ENCODE measurements around the gene URGCP. TPM values are rescaled to one million over a fixed set of nuclear protein-coding genes. Genes with fewer than 3 reads are reported as not detected.

Gene URGCP
- total RNA-seq, 2 donors from 2014 or later: 15.6 to 22.1 TPM

- Histone ChIP-seq H3K36me3 (replicated peaks in 1 of 2; ENCODE audit: insufficient read depth in 1 of 2, low read depth in 2 of 2) (peaks cover 16 to 18% of the 10 kb centered on the region in 2 donors), H3K27ac (no peak overlapping the region), H3K27me3 (no peaks in the 10 kb centered on the region), H3K4me3 (no peak overlapping the region), H3K9me3 (no peaks in the 10 kb centered on the region), H3K4me1 (no peaks in the 10 kb centered on the region)
- TF ChIP-seq POLR2A (IDR thresholded peaks at IDR 0.05): no peak
- TF ChIP-seq CTCF (IDR thresholded peaks at IDR 0.05): no peak
- WGBS, 2 donors: 87 to 97% methylated on average over 3 of the region's 3 CpGs
- DNase-seq (no peak), ATAC-seq (no peak)
- intact Hi-C loops (cut with DNase I): no loop called here
Measured at GRCh38 chr7:43952028-43952427, 45.6 kb upstream of the URGCP start.

GRCh38 chr7:43944286-43944685 is 37.9 kb upstream of the URGCP start:
- Histone ChIP-seq H3K9me3 (no peaks in the 10 kb centered on the region), H3K27me3 (no peaks in the 10 kb centered on the region), H3K4me3 (no peak overlapping the region), H3K4me1 (peaks cover 30% of the 10 kb centered on the region), H3K27ac (peak overlapping the region in 2 of 4 donors; percentile 14 to 57), H3K36me3 (replicated peaks in 1 of 2; ENCODE audit: insufficient read depth in 1 of 2, low read depth in 2 of 2) (peaks cover 3 to 7% of the 10 kb centered on the region in 2 donors)
- TF ChIP-seq POLR2A (IDR thresholded peaks at IDR 0.05): no peak
- no peak for TF ChIP-seq CTCF (IDR thresholded peaks at IDR 0.05)
- WGBS, 2 donors: 95 to 97% methylated on average over 4 of the region's 4 CpGs
- ATAC-seq: no peak
- DNase-seq: no peak
- intact Hi-C loops (cut with DNase I): no loop called here

GRCh38 chr7:43943417-43944187 is 37.2 kb upstream of the URGCP start:
- no peak for DNase-seq
- Histone ChIP-seq H3K4me1 (peaks cover 37% of the 10 kb centered on the region), H3K4me3 (no peak overlapping the region), H3K27ac (peak overlapping the region in 3 of 4 donors; percentile 14 to 57 (median 29)), H3K36me3 (replicated peaks in 1 of 2; ENCODE audit: insufficient read depth in 1 of 2, low read depth in 2 of 2) (peaks cover under 1% of the 10 kb centered on the region in 2 donors), H3K27me3 (no peaks in the 10 kb centered on the region), H3K9me3 (no peaks in the 10 kb centered on the region)
- TF ChIP-seq POLR2A (IDR thresholded peaks at IDR 0.05): no peak
- TF ChIP-seq CTCF (IDR thresholded peaks at IDR 0.05): no peak
- ATAC-seq: no peak
- intact Hi-C loops (cut with DNase I): no loop called here
- 76 to 80% methylated on average over 7 to 13 of the region's 13 CpGs for whole genome bisulfite sequencing, 2 donors

GRCh38 chr7:43942997-43943396 is 36.6 kb upstream of the URGCP start:
- intact Hi-C loops (cut with DNase I): no loop called here
- DNase-seq (peak; percentile 60 to 79 (median 69)), ATAC-seq (peak; percentile 59)
- TF ChIP-seq POLR2A (IDR thresholded peaks at IDR 0.05) (no peak), CTCF (IDR thresholded peaks at IDR 0.05) (peak; percentile 34 to 71 (median 53))
- Histone ChIP-seq H3K27ac (peak overlapping the region in 3 of 4 donors; percentile 14 to 57 (median 29)), H3K36me3 (replicated peaks in 1 of 2; ENCODE audit: insufficient read depth in 1 of 2, low read depth in 2 of 2) (no peaks in the 10 kb centered on the region), H3K27me3 (no peaks in the 10 kb centered on the region), H3K9me3 (no peaks in the 10 kb centered on the region), H3K4me3 (no peak overlapping the region), H3K4me1 (peaks cover 43% of the 10 kb centered on the region)
- WGBS, 2 donors: 20 to 30% methylated on average over 2 to 3 of the region's 3 CpGs

GRCh38 chr7:43942250-43942649 is 35.9 kb upstream of the URGCP start:
- Histone ChIP-seq H3K9me3 (no peaks in the 10 kb centered on the region), H3K27ac (no peak overlapping the region), H3K27me3 (no peaks in the 10 kb centered on the region), H3K4me3 (no peak overlapping the region), H3K4me1 (peaks cover 50% of the 10 kb centered on the region), H3K36me3 (replicated peaks in 1 of 2; ENCODE audit: insufficient read depth in 1 of 2, low read depth in 2 of 2) (no peaks in the 10 kb centered on the region)
- intact Hi-C loops (cut with DNase I): no loop called here
- DNase-seq: no peak
- no peak for TF ChIP-seq CTCF (IDR thresholded peaks at IDR 0.05)
- TF ChIP-seq POLR2A (IDR thresholded peaks at IDR 0.05): no peak
- WGBS, 2 donors: 63 to 74% methylated on average over 3 of the region's 3 CpGs
- no peak for ATAC-seq
